Activated naive CD4-positive, alpha-beta T cell treated with anti-CD3 and anti-CD28 coated beads for 36 hours (primary cell): ENCODE data around the gene RPS27L. TPM values are rescaled to one million over a fixed set of nuclear protein-coding genes. Genes with fewer than 3 reads are reported as not detected.

ENCODE experiments used
- CTCF ChIA-PET: fragments of 350-600 bp; sonication (Branson Sonifier 250); formaldehyde crosslinking; loops from one replicate; lab custom pipeline; 2021; ENCODE audit warnings: antibody characterized with exemption; lab: Charles Lee
- DNase-seq: peaks from one replicate; pipeline ENCODE4 v3.0.0-alpha.2; 2020
- H3K27ac Mint-ChIP-seq: one replicate; pipeline ENCODE4 v1.8.0; 2021; ENCODE audit warnings: mild to moderate bottlenecking, mixed read lengths
- H3K27me3 Mint-ChIP-seq: one replicate; pipeline ENCODE4 v1.8.0; 2021; ENCODE audit warnings: low read depth, mixed read lengths
- H3K36me3 Mint-ChIP-seq: one replicate; pipeline ENCODE4 v1.8.0; 2021; ENCODE audit warnings: low read depth, mixed read lengths
- H3K4me1 Mint-ChIP-seq: one replicate; pipeline ENCODE4 v1.8.0; 2021; ENCODE audit warnings: low read depth, mixed read lengths
- H3K4me3 Mint-ChIP-seq: one replicate; pipeline ENCODE4 v1.8.0; 2021; ENCODE audit warnings: mild to moderate bottlenecking, moderate library complexity, mixed read lengths
- H3K9me3 Mint-ChIP-seq: one replicate; pipeline ENCODE4 v1.8.0; 2021; ENCODE audit warnings: mixed read lengths
- intact Hi-C: fragments of 100-400 bp; cut with micrococcal nuclease; formaldehyde crosslinking; loops from one replicate; pipeline ENCODE4 v1.15.1; 2023
- total RNA-seq, 2 experiments: library from RNA; stranded (reverse); gene quantifications; one replicate each; pipeline ENCODE4 v1.2.3, GENCODE V29; 2021

Gene RPS27L
- total RNA-seq: 100 to 1,000 TPM; 220 to 222 TPM

DNA sequence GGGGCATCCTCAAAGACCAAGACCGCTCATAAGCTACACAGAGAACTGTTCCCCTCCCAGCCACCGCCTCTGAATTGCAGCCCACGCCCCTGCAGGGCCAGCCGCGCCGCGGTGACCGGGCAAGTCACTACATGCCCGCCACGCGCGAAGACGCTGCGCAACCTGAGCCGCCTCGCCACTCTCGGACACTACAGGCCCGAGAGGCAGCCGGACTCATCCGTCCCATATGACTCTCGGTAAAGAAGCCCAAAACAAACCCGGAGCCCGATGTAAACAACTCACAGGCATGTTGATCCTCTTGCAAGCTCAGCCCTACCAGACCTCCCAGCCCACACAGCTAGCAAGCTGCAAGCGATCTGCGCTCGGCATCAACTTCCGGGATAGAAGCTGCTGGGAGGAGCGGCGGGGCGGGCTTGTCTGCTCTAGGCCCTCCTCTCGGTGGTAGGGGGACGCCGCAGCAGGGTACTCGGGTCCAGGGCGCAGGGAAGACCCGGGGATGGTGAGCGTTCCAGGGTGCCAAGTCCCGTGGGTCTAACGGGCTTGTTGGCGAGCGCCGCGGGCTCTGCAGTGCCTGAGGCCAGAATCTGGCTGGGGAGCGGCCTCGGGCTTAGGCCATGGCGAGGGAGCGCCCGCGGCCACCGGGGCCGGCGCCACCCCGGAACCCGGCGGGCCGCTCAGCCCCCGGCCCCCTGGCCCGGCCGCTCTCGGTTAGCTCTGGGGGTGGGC is at the start of gene RPS27L:
RPS27L (minus strand) TSS at position 360 of the 726 bp plus-strand sequence; CDS start at position 288, 72 bp downstream.
- intact Hi-C loops: loop anchor here (1.0 to 5.0 kb wide), 6 partner anchors 20 to 120 kb away; partner anchors contain the start of genes APH1B and LACTB
- H3K9me3 Mint-ChIP-seq: no peaks in the 10 kb centered on the region
- peak; percentile 93 for DNase-seq

DNA sequence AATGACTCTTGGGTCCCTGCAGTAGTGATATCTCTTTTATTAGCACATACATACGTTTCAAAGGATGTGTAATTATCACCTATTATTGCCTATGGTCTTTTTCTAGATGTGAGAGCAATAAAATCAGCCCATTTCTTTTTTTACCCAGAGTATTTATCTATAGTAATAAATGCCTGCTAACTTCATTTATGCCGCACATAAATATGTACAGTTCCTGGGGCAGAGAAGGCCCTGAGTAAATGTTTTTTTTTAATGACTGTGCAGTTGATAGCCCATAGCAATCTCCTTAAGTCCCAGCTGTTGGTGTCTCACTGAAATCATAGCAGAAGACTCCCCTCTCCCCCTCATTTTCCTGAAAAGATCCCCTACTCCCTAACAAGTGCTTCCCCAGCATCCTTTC is 48.8 kb upstream of the RPS27L start:
- no peaks in the 10 kb centered on the region for H3K9me3 Mint-ChIP-seq
- peak overlapping the region; percentile 60 for H3K27ac Mint-ChIP-seq
- no peak overlapping the region for H3K4me3 Mint-ChIP-seq
- H3K36me3 Mint-ChIP-seq: peaks cover 31% of the 10 kb centered on the region
- intact Hi-C loops: no loop called here
- CTCF ChIA-PET: interaction anchor here (1.8 kb wide), 1 partner anchor 12 kb away, joined by 3 read pairs; no protein-coding TSS in a partner anchor
- H3K27me3 Mint-ChIP-seq: no peaks in the 10 kb centered on the region
- no peak for DNase-seq
- H3K4me1 Mint-ChIP-seq: peaks cover 86% of the 10 kb centered on the region

More for the DNA sequence above, at the start of gene RPS27L:
- H3K4me3 Mint-ChIP-seq: peak within 1 kb of the TSS; percentile 99
- no peaks in the 10 kb centered on the region for H3K27me3 Mint-ChIP-seq
- H3K27ac Mint-ChIP-seq: peak within 1 kb of the TSS; percentile 98
- H3K4me1 Mint-ChIP-seq: peaks cover 18% of the 10 kb centered on the region
- peaks cover 30% of the 10 kb centered on the region for H3K36me3 Mint-ChIP-seq
- CTCF ChIA-PET: interaction anchor here (0.6 to 1.5 kb wide), 7 partner anchors 34 to 155 kb away, joined by 3 to 6 read pairs (median 4); no protein-coding TSS in a partner anchor

DNA sequence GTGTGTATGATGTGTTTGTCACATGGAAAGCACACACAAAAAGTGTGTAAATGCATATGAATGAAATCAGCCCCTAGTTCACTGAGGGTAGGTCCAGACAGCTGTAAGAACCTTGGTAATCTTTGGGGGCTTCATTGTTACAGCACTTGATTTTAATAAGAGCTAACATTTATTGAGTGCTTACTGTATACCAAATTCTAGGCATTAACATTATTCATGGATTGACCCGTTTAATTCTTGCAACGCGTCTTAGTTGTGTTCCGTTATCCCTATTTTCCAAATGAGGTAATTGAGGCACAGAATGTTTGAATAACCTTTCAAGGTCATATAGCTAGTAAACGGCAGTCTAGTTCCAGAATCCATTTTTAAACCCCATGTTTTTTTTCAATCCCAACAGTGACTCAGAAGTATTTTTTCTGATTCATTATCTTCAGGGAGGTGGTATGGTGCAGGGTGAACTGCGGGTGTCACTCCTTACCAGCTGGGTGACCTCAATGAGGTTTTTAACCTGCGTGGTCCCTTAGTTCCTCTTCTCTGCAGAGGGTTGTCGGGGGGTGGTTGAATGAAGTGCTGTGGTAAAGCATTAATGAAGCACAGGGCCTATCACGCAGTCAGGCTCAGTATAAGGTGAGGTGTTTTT is 46.3 kb upstream of the RPS27L start:
- H3K9me3 Mint-ChIP-seq: no peaks in the 10 kb centered on the region
- H3K36me3 Mint-ChIP-seq: peaks cover 29% of the 10 kb centered on the region
- peaks cover 88% of the 10 kb centered on the region for H3K4me1 Mint-ChIP-seq
- peak overlapping the region; percentile 67 for H3K27ac Mint-ChIP-seq
- CTCF ChIA-PET: interaction anchor here (1.1 to 2.5 kb wide), 4 partner anchors 9 to 58 kb away, joined by 3 to 12 read pairs (median 4); no protein-coding TSS in a partner anchor
- no peak overlapping the region for H3K4me3 Mint-ChIP-seq
- no peaks in the 10 kb centered on the region for H3K27me3 Mint-ChIP-seq
- DNase-seq: peak; percentile 75
- intact Hi-C loops: loop anchor here (1.0 kb wide), 2 partner anchors 9 to 11 kb away; no protein-coding TSS in a partner anchor

DNA sequence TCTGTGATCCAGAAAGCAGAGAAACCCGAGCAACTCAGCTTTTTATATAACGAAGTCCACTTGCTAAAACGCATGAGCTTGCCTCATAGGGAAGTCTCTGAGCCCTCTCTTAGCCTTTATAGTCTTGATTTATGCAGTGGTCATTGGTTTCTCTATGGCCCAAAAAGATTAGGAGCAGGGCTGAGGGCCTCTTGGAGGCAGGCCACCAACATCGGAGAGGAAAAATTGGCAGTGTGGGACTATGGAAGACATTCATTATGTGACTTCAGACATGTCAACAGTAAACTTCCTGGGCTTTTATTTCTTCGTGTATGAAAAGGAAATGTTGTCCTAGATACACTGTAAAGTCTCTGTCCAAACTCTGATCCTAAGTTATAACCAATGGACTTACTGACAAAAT is 45.6 kb upstream of the RPS27L start:
- CTCF ChIA-PET: interaction anchor here (1.1 to 2.5 kb wide), 3 partner anchors 8 to 36 kb away, joined by 3 to 12 read pairs (median 4); no protein-coding TSS in a partner anchor
- DNase-seq: no peak
- no peak overlapping the region for H3K4me3 Mint-ChIP-seq
- H3K27me3 Mint-ChIP-seq: no peaks in the 10 kb centered on the region
- peaks cover 88% of the 10 kb centered on the region for H3K4me1 Mint-ChIP-seq
- intact Hi-C loops: loop anchor here (1.0 kb wide), 2 partner anchors 9 to 11 kb away; no protein-coding TSS in a partner anchor
- H3K36me3 Mint-ChIP-seq: peaks cover 25% of the 10 kb centered on the region
- H3K9me3 Mint-ChIP-seq: no peaks in the 10 kb centered on the region
- H3K27ac Mint-ChIP-seq: peak overlapping the region; percentile 53

DNA sequence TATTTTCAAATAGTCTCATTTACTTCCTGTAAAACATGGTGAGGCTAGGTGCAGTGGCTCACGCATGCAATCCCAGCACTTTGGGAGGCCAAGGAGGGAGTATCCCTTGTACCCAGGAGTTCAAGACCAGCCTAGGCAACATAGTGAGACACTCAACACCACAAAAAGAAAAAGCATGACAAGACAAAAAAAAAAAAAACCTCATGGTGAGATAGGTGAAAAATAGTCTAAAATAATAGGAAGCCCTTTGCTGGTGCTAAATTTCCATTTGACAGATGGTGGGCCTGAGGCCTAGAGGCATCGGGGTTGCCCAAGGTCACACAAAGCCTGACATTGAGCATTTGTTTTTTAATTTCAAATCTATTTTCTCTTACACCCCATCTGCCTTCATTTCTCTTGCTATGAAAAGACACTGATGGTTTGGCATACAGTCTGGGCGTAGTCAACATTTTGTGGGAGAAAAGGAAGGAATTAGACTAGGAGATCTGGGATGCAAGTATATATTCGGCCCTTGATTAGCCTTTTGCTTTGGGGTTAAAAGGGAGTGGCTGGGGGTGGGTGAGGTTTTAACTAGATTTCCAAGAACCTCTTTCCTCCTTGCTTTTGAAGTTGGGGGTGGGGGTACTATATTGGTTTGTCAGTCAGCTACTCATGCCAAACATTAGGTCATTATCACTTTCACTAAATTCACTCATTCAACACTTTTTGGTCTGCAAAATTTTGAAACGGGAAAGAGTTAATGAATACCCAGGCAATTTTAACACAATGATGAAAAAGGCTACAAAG is 43.4 kb upstream of the RPS27L start:
- Mint-ChIP-seq H3K9me3 (no peaks in the 10 kb centered on the region), H3K36me3 (peaks cover 22% of the 10 kb centered on the region), H3K27ac (peak overlapping the region; percentile 66), H3K27me3 (no peaks in the 10 kb centered on the region), H3K4me3 (peak overlapping the region; percentile 0), H3K4me1 (peaks cover 89% of the 10 kb centered on the region)
- CTCF ChIA-PET: no interaction called here
- no peak for DNase-seq
- intact Hi-C loops: no loop called here

DNA sequence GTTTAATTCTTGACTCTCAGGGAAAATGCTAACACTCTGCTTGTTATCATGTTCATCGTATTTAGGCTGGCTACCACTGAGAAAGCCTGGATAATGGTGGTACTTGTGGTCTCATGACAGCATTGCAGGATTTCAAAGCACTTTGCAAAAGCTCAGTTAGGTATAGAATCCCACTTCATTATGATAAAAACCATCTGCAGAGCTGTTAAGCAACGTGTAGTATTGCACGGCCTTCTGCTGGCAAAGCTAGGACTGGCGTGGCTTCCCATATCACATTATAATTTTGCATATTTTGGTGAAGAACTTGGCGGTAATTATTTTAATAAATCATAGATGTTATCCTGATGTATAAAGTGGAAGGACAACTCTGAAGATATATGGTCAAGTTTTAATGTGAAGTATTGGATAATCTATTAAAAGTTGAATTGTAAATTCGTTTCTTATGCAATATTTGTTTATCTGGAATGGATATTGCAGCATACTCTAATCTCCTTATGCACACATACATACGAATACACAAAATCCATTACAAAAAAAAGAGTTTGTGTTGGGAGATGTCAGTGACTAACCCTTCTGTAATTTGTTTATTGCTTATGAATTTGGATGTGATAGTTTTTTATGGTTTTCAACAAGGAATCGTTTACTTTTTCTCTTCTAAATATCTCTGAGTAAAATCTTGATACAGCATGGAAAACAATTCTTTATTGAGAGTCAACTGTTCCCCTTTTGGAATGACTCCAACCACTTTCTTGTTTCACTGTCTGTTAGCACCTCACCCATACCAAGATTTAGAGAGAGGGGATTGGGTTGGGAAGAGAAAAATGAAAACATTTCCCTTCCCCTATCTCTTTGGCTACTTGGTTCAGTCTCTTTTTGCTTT is 41.3 kb upstream of the RPS27L start:
- Mint-ChIP-seq H3K27ac (peak overlapping the region; percentile 74), H3K9me3 (no peaks in the 10 kb centered on the region), H3K27me3 (no peaks in the 10 kb centered on the region), H3K4me3 (no peak overlapping the region), H3K36me3 (peaks cover 26% of the 10 kb centered on the region), H3K4me1 (peaks cover 91% of the 10 kb centered on the region)
- DNase-seq: no peak
- CTCF ChIA-PET: no interaction called here
- intact Hi-C loops: loop anchor here (10.0 kb wide), 1 partner anchor 1134 kb away; the partner anchor contains the start of genes C2CD4A and VPS13C

DNA sequence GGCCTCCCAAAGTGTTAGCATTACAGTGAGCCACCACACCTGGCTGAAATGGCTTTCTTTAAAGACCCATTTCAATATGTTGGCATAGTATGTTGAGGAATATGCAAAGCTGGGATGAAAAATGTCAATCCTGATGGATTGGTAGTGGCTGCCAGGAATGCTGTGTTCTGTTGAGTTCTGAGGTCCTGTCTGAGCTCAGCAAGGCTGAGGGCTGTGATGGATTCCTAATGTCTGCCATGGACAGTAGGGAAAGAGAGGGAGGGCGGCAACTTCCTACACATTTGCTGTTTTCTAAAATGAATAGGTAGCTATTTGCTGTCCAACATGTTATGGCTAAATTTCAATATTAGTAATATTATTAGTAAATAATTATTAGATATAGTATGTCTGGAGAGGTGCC is 40.3 kb upstream of the RPS27L start:
- no peak overlapping the region for H3K4me3 Mint-ChIP-seq
- peaks cover 27% of the 10 kb centered on the region for H3K36me3 Mint-ChIP-seq

DNA sequence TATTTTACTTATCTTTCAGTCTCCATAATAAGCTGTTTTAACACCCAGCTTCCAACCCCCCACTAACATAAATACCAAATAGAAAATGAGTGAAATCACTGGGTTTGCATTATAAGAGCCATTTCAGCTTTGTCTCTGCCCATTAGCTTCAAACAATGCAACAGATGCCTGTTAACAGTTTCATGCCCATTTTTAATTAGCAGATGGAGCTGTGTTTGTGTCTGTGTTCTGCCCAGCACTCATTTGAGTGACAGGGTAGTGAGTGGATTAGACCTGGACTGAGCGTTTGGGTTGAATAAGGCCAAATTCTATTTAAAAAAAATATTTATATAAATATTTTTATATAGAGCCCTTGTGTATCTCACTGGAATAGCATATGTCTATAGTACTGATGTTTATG is 39.6 kb upstream of the RPS27L start:
- intact Hi-C loops: loop anchor here (10.0 kb wide), 1 partner anchor 1132 kb away; the partner anchor contains the start of genes C2CD4A and VPS13C
- Mint-ChIP-seq H3K27ac (peak overlapping the region; percentile 87), H3K4me1 (peaks cover 91% of the 10 kb centered on the region), H3K27me3 (no peaks in the 10 kb centered on the region), H3K4me3 (no peak overlapping the region), H3K9me3 (no peaks in the 10 kb centered on the region), H3K36me3 (peaks cover 24% of the 10 kb centered on the region)
- DNase-seq: no peak
- CTCF ChIA-PET: interaction anchor here (0.8 to 2.3 kb wide), 5 partner anchors 14 to 40 kb away, joined by 3 to 5 read pairs (median 5); partner anchors contain the start of gene RPS27L

More for the DNA sequence above, 40.3 kb upstream of the RPS27L start:
- no peaks in the 10 kb centered on the region for H3K9me3 Mint-ChIP-seq
- CTCF ChIA-PET: interaction anchor here (1.6 kb wide), 1 partner anchor 31 kb away, joined by 5 read pairs; no protein-coding TSS in a partner anchor
- peak overlapping the region; percentile 57 for H3K27ac Mint-ChIP-seq
- DNase-seq: no peak
- H3K4me1 Mint-ChIP-seq: peaks cover 90% of the 10 kb centered on the region
- no peaks in the 10 kb centered on the region for H3K27me3 Mint-ChIP-seq
- intact Hi-C loops: loop anchor here (10.0 kb wide), 1 partner anchor 1133 kb away; the partner anchor contains the start of genes C2CD4A and VPS13C

DNA sequence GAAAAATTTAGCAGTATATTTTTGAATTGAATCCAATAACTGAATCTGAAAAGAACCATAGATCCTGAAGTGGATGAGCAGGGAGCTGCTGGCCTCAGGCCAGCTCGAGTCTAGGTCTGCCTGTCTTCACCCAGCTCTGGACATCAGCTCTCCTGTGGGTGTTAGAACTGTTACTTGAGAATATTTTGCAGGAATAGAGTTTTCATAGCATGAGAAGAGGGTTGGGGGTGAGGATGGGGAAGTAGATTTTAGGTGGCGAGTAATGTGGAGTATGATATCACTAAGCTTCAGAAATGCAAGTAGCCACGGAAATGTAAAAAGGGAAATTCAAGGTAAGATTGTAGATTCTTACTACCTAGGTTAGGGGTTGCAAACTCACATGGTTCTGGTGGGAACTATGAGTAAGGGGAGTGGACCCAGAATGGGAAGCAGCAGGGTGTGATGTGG is 38.3 kb upstream of the RPS27L start:
- H3K9me3 Mint-ChIP-seq: no peaks in the 10 kb centered on the region
- H3K4me1 Mint-ChIP-seq: peaks cover 85% of the 10 kb centered on the region
- H3K27me3 Mint-ChIP-seq: no peaks in the 10 kb centered on the region
- intact Hi-C loops: loop anchor here (10.0 kb wide), 1 partner anchor 1131 kb away; the partner anchor contains the start of genes C2CD4A and VPS13C
- peak overlapping the region; percentile 87 for H3K27ac Mint-ChIP-seq
- peaks cover 18% of the 10 kb centered on the region for H3K36me3 Mint-ChIP-seq
- CTCF ChIA-PET: interaction anchor here (0.9 to 2.3 kb wide), 4 partner anchors 15 to 93 kb away, joined by 3 to 5 read pairs (median 4); no protein-coding TSS in a partner anchor
- peak overlapping the region; percentile 59 for H3K4me3 Mint-ChIP-seq
- DNase-seq: no peak

DNA sequence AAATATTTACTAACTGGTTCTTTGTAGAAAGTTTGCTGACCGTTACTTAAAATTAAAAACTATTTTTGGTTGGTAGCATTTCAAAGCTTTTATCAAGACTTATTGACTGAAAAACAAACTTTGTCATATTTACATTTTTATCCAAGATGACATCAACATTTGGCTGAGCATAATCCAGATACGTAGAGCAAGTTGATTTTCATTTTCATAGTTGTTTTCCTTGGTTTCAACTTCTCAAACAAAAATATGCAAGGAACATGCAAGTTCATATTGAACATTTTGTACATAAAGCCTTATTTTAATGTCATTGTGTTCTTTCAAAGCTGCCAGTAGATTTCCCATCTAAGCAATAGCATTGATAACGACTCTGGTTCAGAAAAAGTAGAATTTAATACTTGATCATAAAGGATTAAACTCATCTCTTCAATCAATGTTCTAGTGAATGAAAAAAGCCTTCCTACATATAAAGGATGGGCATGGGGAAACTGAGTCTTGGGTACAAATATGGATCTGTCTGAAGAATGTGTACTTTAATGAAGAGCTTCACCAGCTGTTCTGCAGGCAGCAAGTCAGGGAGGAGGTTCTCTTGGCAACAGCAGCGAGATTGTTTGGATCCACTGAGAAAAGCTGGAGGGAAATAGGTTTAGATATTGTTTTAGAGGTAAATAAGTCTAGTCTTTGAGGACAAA is 37.7 kb upstream of the RPS27L start:
- H3K9me3 Mint-ChIP-seq: no peaks in the 10 kb centered on the region
- H3K36me3 Mint-ChIP-seq: peaks cover 18% of the 10 kb centered on the region
- no peaks in the 10 kb centered on the region for H3K27me3 Mint-ChIP-seq
- no peak for DNase-seq
- H3K27ac Mint-ChIP-seq: peak overlapping the region; percentile 87
- H3K4me3 Mint-ChIP-seq: peak overlapping the region; percentile 59
- peaks cover 80% of the 10 kb centered on the region for H3K4me1 Mint-ChIP-seq
- CTCF ChIA-PET: interaction anchor here (0.9 to 2.3 kb wide), 8 partner anchors 8 to 147 kb away, joined by 3 to 7 read pairs (median 4); no protein-coding TSS in a partner anchor
- intact Hi-C loops: loop anchor here (5.0 to 10.0 kb wide), 4 partner anchors 287 to 1130 kb away; partner anchors contain the start of genes C2CD4A and VPS13C
